SK-N-SH (cell line): ENCODE data around the gene CFAP74. TPM values are rescaled to one million over a fixed set of nuclear protein-coding genes. Genes with fewer than 3 reads are reported as not detected.

Experiments used
- CTCF ChIA-PET: fragments of 300-600, 350-600 bp; formaldehyde crosslinking; extraction: SDS; loops from one replicate; lab custom pipeline; 2021; lab: Yijun Ruan, JAX
- POLR2A ChIA-PET: fragments of 350-600 bp; sonication (Branson Sonifier 250); formaldehyde crosslinking; extraction: SDS; loops from one replicate; lab custom pipeline; 2020; ENCODE audit warnings: antibody characterized with exemption, inconsistent platforms; lab: Yijun Ruan, JAX
- DNase-seq: peaks from one replicate; pipeline ENCODE4 v3.0.0; 2012
- H2AFZ ChIP-seq: fragments of 200-600 bp; sonication (generic); 2 replicates; pipeline ENCODE4 v1.8.1; 2016; ENCODE audit warnings: antibody characterized with exemption, mild to moderate bottlenecking, low read depth
- H3F3A ChIP-seq: fragments of 200-600 bp; sonication (generic); replicated peaks from 2 replicates; pipeline ENCODE3; 2016; ENCODE audit warnings: antibody characterized with exemption, mild to moderate bottlenecking; ENCODE audit not compliant: insufficient read depth
- H3K27ac ChIP-seq, 2 experiments: fragments of 200-500 bp in 1 of 2; fragments of 200-600 bp in 1 of 2; sonication (Bioruptor generic) in 1 of 2; sonication (generic), shearing (Covaris generic) in 1 of 2; 2 replicates each; pipeline versions ENCODE4 v1.5.1 to v1.6.1; 2014 to 2016; ENCODE audit warnings: low read depth in 2 of 2, inconsistent platforms in 1 of 2, low read length in 1 of 2, mild to moderate bottlenecking in 1 of 2, mixed read lengths in 1 of 2
- H3K27me3 ChIP-seq: fragments of 200-600 bp; sonication (generic), shearing (Covaris generic); 2 replicates; pipeline ENCODE4 v1.6.1; 2016; ENCODE audit warnings: mixed run types; ENCODE audit not compliant: insufficient read depth
- H3K36me3 ChIP-seq, 2 experiments: fragments of 200-500 bp in 1 of 2; fragments of 200-600 bp in 1 of 2; sonication (Bioruptor generic) in 1 of 2; sonication (generic) in 1 of 2; replicated peaks in 1 of 2; 2 replicates each; pipeline versions ENCODE3 to v1.5.1; 2014 to 2016; ENCODE audit warnings: low read length in 1 of 2, mild to moderate bottlenecking in 1 of 2; ENCODE audit not compliant: insufficient read depth in 2 of 2, control insufficient read depth in 1 of 2
- H3K4me1 ChIP-seq, 2 experiments: fragments of 200-500 bp in 1 of 2; fragments of 200-600 bp in 1 of 2; sonication (Bioruptor generic) in 1 of 2; sonication (generic), shearing (Covaris generic) in 1 of 2; 2 replicates each; pipeline versions ENCODE4 v1.5.1 to v1.6.1; 2014 to 2016; ENCODE audit warnings: low read depth in 1 of 2, low read length in 1 of 2, mixed run types in 1 of 2; ENCODE audit not compliant: insufficient read depth in 2 of 2, control insufficient read depth in 1 of 2
- H3K4me2 ChIP-seq: fragments of 200-600 bp; sonication (generic), shearing (Covaris generic); 2 replicates; pipeline ENCODE4 v1.6.1; 2017; ENCODE audit warnings: mixed run types
- H3K4me3 ChIP-seq, 2 experiments: fragments of 200-500 bp in 1 of 2; fragments of 200-600 bp in 1 of 2; sonication (Bioruptor generic) in 1 of 2; sonication (generic), shearing (Covaris generic) in 1 of 2; 2 replicates each; pipeline versions ENCODE4 v1.5.1 to v1.8.1; 2014 to 2016; ENCODE audit warnings: low read depth in 2 of 2, inconsistent platforms in 1 of 2, low read length in 1 of 2, mild to moderate bottlenecking in 1 of 2, mixed read lengths in 1 of 2, moderate library complexity in 1 of 2
- H3K79me2 ChIP-seq: fragments of 200-600 bp; sonication (generic); 2 replicates; pipeline ENCODE4 v1.8.1; 2017; ENCODE audit warnings: mild to moderate bottlenecking; ENCODE audit not compliant: insufficient read depth
- H3K9ac ChIP-seq: fragments of 200-600 bp; sonication (generic); 2 replicates; pipeline ENCODE4 v1.6.1; 2017; ENCODE audit warnings: mixed run types
- H3K9me2 ChIP-seq: fragments of 200-600 bp; sonication (generic); 2 replicates; pipeline ENCODE4 v1.6.1; 2017; ENCODE audit warnings: mixed run types
- H3K9me3 ChIP-seq: fragments of 200-600 bp; sonication (generic); 2 replicates; pipeline ENCODE4 v1.6.1; 2017; ENCODE audit warnings: mixed run types, mild to moderate bottlenecking, moderate library complexity
- H4K20me1 ChIP-seq: fragments of 200-600 bp; sonication (generic); 2 replicates; pipeline ENCODE4 v1.6.1; 2017; ENCODE audit warnings: mild to moderate bottlenecking, mixed run types; ENCODE audit not compliant: insufficient read depth
- ELF1 ChIP-seq: IDR thresholded peaks from 2 replicates; pipeline ENCODE4 v1.4.0; 2012
- EP300 ChIP-seq, 2 experiments: IDR thresholded peaks; 2 replicates each; pipeline versions ENCODE4 v1.4.0 to v1.6.1; 2012; ENCODE audit warnings: borderline replicate concordance in 1 of 2, low read depth in 1 of 2, low read length in 1 of 2
- FOXJ3 ChIP-seq: sonication (generic); formaldehyde crosslinking; IDR thresholded peaks from 2 replicates; pipeline ENCODE4 v1.5.1; 2020; ENCODE audit warnings: mild to moderate bottlenecking, missing genetic modification reagents
- IRF3 ChIP-seq: fragments of 150-350 bp; IDR thresholded peaks from 2 replicates; pipeline ENCODE4 v1.6.1; 2016; ENCODE audit warnings: mild to moderate bottlenecking, low read depth, low read length
- JUND ChIP-seq: IDR thresholded peaks from 2 replicates; pipeline ENCODE4 v1.4.0; 2012
- MAX ChIP-seq: IDR thresholded peaks from 2 replicates; pipeline ENCODE4 v1.4.0; 2012; ENCODE audit warnings: low read depth
- MXI1 ChIP-seq: IDR thresholded peaks from 2 replicates; pipeline ENCODE4 v1.6.1; 2012; ENCODE audit warnings: mild to moderate bottlenecking, low read depth, low read length, improper control_type of control experiment
- NFIC ChIP-seq: IDR thresholded peaks from 2 replicates; pipeline ENCODE4 v1.4.0; 2012; ENCODE audit warnings: borderline replicate concordance
- NRF1 ChIP-seq: IDR thresholded peaks from 2 replicates; pipeline ENCODE4 v1.6.1; 2012; ENCODE audit warnings: low read depth, mild to moderate bottlenecking, low read length
- PBX3 ChIP-seq: IDR thresholded peaks from 2 replicates; pipeline ENCODE4; 2012
- RAD21 ChIP-seq: IDR thresholded peaks from 2 replicates; pipeline ENCODE4 v1.6.1; 2012; ENCODE audit warnings: mild to moderate bottlenecking, low read length
- RCOR1 ChIP-seq: fragments of 150-350 bp; IDR thresholded peaks from 2 replicates; pipeline ENCODE4 v1.6.1; 2017; ENCODE audit warnings: antibody characterized with exemption, low read length
- USF2 ChIP-seq: fragments of 150-350 bp; IDR thresholded peaks from 2 replicates; pipeline ENCODE4 v1.6.1; 2017; ENCODE audit warnings: antibody characterized with exemption, low read length, low read depth, borderline replicate concordance
- ZBTB33 ChIP-seq: IDR thresholded peaks from 2 replicates; pipeline ENCODE4 v1.4.0; 2012; ENCODE audit warnings: low read depth, borderline replicate concordance
- WGBS: methylation state at CpG from one replicate; pipeline ENCODE4 v1.1.6; 2017; ENCODE audit warnings: low lambda C conversion rate; 5-methylcytosine and 5-hydroxymethylcytosine counted together
- polyA plus RNA-seq, 3 experiments: library from polyadenylated mRNA; depleted of rRNA; stranded (reverse); fragments of >200 nt; gene quantifications; 2 replicates each; pipeline ENCODE4 v1.2.3, GENCODE V29; 2012

The CFAP74 gene
- polyA plus RNA-seq, 1 of the 3 experiments (the other 2 are of a cell fraction), result not detected

GRCh38 chr1:1978108-1978507 lies 25.5 kb downstream of the CFAP74 start:
- Histone ChIP-seq H3K9me2 (no peaks in the 10 kb centered on the region), H3K9me3 (no peaks in the 10 kb centered on the region)
- 29% methylated on average over 11 of the region's 11 CpGs for whole genome bisulfite sequencing

GRCh38 chr1:1976031-1976430 lies 27.6 kb downstream of the CFAP74 start:
- Histone ChIP-seq H3K9me3 (no peaks in the 10 kb centered on the region), H3K9me2 (no peaks in the 10 kb centered on the region), H3K4me3 (no peak overlapping the region), H3K4me1 (no peaks in the 10 kb centered on the region), H3K4me2 (no peak overlapping the region), H2AFZ (no peak overlapping the region), H3K79me2 (no peaks in the 10 kb centered on the region), H3K27me3 (no peaks in the 10 kb centered on the region), H3F3A (no peaks in the 10 kb centered on the region), H3K27ac (no peak overlapping the region), H4K20me1 (no peaks in the 10 kb centered on the region), H3K9ac (no peak overlapping the region), H3K36me3 (no peaks in the 10 kb centered on the region)
- 48% methylated on average over 15 of the region's 19 CpGs for WGBS
- CTCF ChIA-PET, result interaction anchor here (2.2 kb wide), 1 partner anchor 69 kb away, joined by 7 read pairs; no protein-coding TSS in a partner anchor
- POLR2A ChIA-PET, result no interaction called here
- TF ChIP-seq NFIC, result no peak
- TF ChIP-seq IRF3, result no peak
- no peak for TF ChIP-seq EP300 (IDR thresholded peaks at IDR 0.05; ENCODE audit: borderline replicate concordance in 1 of 2, low read depth in 1 of 2, low read length in 1 of 2)
- no peak for TF ChIP-seq NRF1
- no peak for TF ChIP-seq MXI1
- TF ChIP-seq RAD21, result no peak
- TF ChIP-seq ZBTB33, result no peak
- TF ChIP-seq JUND, result no peak
- TF ChIP-seq RCOR1, result no peak
- TF ChIP-seq PBX3, result no peak
- no peak for TF ChIP-seq USF2
- no peak for TF ChIP-seq ELF1
- no peak for TF ChIP-seq FOXJ3
- no peak for DNase-seq

More at GRCh38 chr1:1978108-1978507, 25.5 kb downstream of the CFAP74 start:
- Histone ChIP-seq H3K4me1 (peaks cover 0 to 9% of the 10 kb centered on the region in 2 experiments; a peak in 1 of 4 replicates), H3K4me3 (no peak overlapping the region), H3K4me2 (no peak overlapping the region), H3K36me3 (no peaks in the 10 kb centered on the region), H3K27ac (no peak overlapping the region), H3F3A (no peaks in the 10 kb centered on the region), H3K9ac (no peak overlapping the region), H2AFZ (no peak overlapping the region), H4K20me1 (no peaks in the 10 kb centered on the region), H3K27me3 (no peaks in the 10 kb centered on the region), H3K79me2 (no peaks in the 10 kb centered on the region)
- TF ChIP-seq MAX, result no peak
- TF ChIP-seq JUND, result no peak
- no peak for TF ChIP-seq MXI1
- no peak for TF ChIP-seq RAD21
- no peak for TF ChIP-seq NRF1
- POLR2A ChIA-PET, result no interaction called here
- CTCF ChIA-PET, result interaction anchor here (1.0 to 2.8 kb wide), 4 partner anchors 18 to 67 kb away, joined by 3 to 11 read pairs (median 6); no protein-coding TSS in a partner anchor
- DNase-seq, result no peak
